SK-N-SH (cell line): ENCODE results near the gene PAAF1. TPM values are rescaled to one million over a fixed set of nuclear protein-coding genes. Genes with fewer than 3 reads are reported as not detected.

Experiments
- CTCF ChIA-PET: fragments of 300-600, 350-600 bp; formaldehyde crosslinking; extraction: SDS; loops from one replicate; lab custom pipeline; 2021; lab: Yijun Ruan, JAX
- POLR2A ChIA-PET: fragments of 350-600 bp; sonication (Branson Sonifier 250); formaldehyde crosslinking; extraction: SDS; loops from one replicate; lab custom pipeline; 2020; ENCODE audit warnings: antibody characterized with exemption, inconsistent platforms; lab: Yijun Ruan, JAX
- DNase-seq: peaks from one replicate; pipeline ENCODE4 v3.0.0; 2012
- H2AFZ ChIP-seq: fragments of 200-600 bp; sonication (generic); 2 replicates; pipeline ENCODE4 v1.8.1; 2016; ENCODE audit warnings: antibody characterized with exemption, mild to moderate bottlenecking, low read depth
- H3F3A ChIP-seq: fragments of 200-600 bp; sonication (generic); replicated peaks from 2 replicates; pipeline ENCODE3; 2016; ENCODE audit warnings: antibody characterized with exemption, mild to moderate bottlenecking; ENCODE audit not compliant: insufficient read depth
- H3K27ac ChIP-seq, 2 experiments: fragments of 200-500 bp in 1 of 2; fragments of 200-600 bp in 1 of 2; sonication (Bioruptor generic) in 1 of 2; sonication (generic), shearing (Covaris generic) in 1 of 2; 2 replicates each; pipeline versions ENCODE4 v1.5.1 to v1.6.1; 2014 to 2016; ENCODE audit warnings: low read depth in 2 of 2, inconsistent platforms in 1 of 2, low read length in 1 of 2, mild to moderate bottlenecking in 1 of 2, mixed read lengths in 1 of 2
- H3K27me3 ChIP-seq: fragments of 200-600 bp; sonication (generic), shearing (Covaris generic); 2 replicates; pipeline ENCODE4 v1.6.1; 2016; ENCODE audit warnings: mixed run types; ENCODE audit not compliant: insufficient read depth
- H3K36me3 ChIP-seq, 2 experiments: fragments of 200-500 bp in 1 of 2; fragments of 200-600 bp in 1 of 2; sonication (Bioruptor generic) in 1 of 2; sonication (generic) in 1 of 2; replicated peaks in 1 of 2; 2 replicates each; pipeline versions ENCODE3 to v1.5.1; 2014 to 2016; ENCODE audit warnings: low read length in 1 of 2, mild to moderate bottlenecking in 1 of 2; ENCODE audit not compliant: insufficient read depth in 2 of 2, control insufficient read depth in 1 of 2
- H3K4me1 ChIP-seq, 2 experiments: fragments of 200-500 bp in 1 of 2; fragments of 200-600 bp in 1 of 2; sonication (Bioruptor generic) in 1 of 2; sonication (generic), shearing (Covaris generic) in 1 of 2; 2 replicates each; pipeline versions ENCODE4 v1.5.1 to v1.6.1; 2014 to 2016; ENCODE audit warnings: low read depth in 1 of 2, low read length in 1 of 2, mixed run types in 1 of 2; ENCODE audit not compliant: insufficient read depth in 2 of 2, control insufficient read depth in 1 of 2
- H3K4me2 ChIP-seq: fragments of 200-600 bp; sonication (generic), shearing (Covaris generic); 2 replicates; pipeline ENCODE4 v1.6.1; 2017; ENCODE audit warnings: mixed run types
- H3K4me3 ChIP-seq, 2 experiments: fragments of 200-500 bp in 1 of 2; fragments of 200-600 bp in 1 of 2; sonication (Bioruptor generic) in 1 of 2; sonication (generic), shearing (Covaris generic) in 1 of 2; 2 replicates each; pipeline versions ENCODE4 v1.5.1 to v1.8.1; 2014 to 2016; ENCODE audit warnings: low read depth in 2 of 2, inconsistent platforms in 1 of 2, low read length in 1 of 2, mild to moderate bottlenecking in 1 of 2, mixed read lengths in 1 of 2, moderate library complexity in 1 of 2
- H3K79me2 ChIP-seq: fragments of 200-600 bp; sonication (generic); 2 replicates; pipeline ENCODE4 v1.8.1; 2017; ENCODE audit warnings: mild to moderate bottlenecking; ENCODE audit not compliant: insufficient read depth
- H3K9ac ChIP-seq: fragments of 200-600 bp; sonication (generic); 2 replicates; pipeline ENCODE4 v1.6.1; 2017; ENCODE audit warnings: mixed run types
- H3K9me2 ChIP-seq: fragments of 200-600 bp; sonication (generic); 2 replicates; pipeline ENCODE4 v1.6.1; 2017; ENCODE audit warnings: mixed run types
- H3K9me3 ChIP-seq: fragments of 200-600 bp; sonication (generic); 2 replicates; pipeline ENCODE4 v1.6.1; 2017; ENCODE audit warnings: mixed run types, mild to moderate bottlenecking, moderate library complexity
- H4K20me1 ChIP-seq: fragments of 200-600 bp; sonication (generic); 2 replicates; pipeline ENCODE4 v1.6.1; 2017; ENCODE audit warnings: mild to moderate bottlenecking, mixed run types; ENCODE audit not compliant: insufficient read depth
- ELF1 ChIP-seq: IDR thresholded peaks from 2 replicates; pipeline ENCODE4 v1.4.0; 2012
- EZH2phosphoT487 ChIP-seq: fragments of 200-600 bp; sonication (generic); IDR thresholded peaks from 2 replicates; pipeline ENCODE4 v1.6.1; 2017; ENCODE audit warnings: low read depth, mixed run types, mild to moderate bottlenecking, antibody characterized with exemption, moderate library complexity, borderline replicate concordance
- FOSL2 ChIP-seq: IDR thresholded peaks from 2 replicates; pipeline ENCODE4 v1.4.0; 2012; ENCODE audit warnings: low read depth, mild to moderate bottlenecking, moderate library complexity, borderline replicate concordance
- RAD21 ChIP-seq: IDR thresholded peaks from 2 replicates; pipeline ENCODE4 v1.6.1; 2012; ENCODE audit warnings: mild to moderate bottlenecking, low read length
- SIN3A ChIP-seq: IDR thresholded peaks from 2 replicates; pipeline ENCODE4 v1.6.1; 2012; ENCODE audit warnings: low read depth, mild to moderate bottlenecking, low read length, moderate library complexity, borderline replicate concordance
- SMC3 ChIP-seq: IDR thresholded peaks from 2 replicates; pipeline ENCODE4 v1.6.1; 2012; ENCODE audit warnings: low read depth, low read length, improper control_type of control experiment
- YY1 ChIP-seq: IDR thresholded peaks from 2 replicates; pipeline ENCODE4 v1.4.0; 2012; ENCODE audit warnings: low read depth, mild to moderate bottlenecking
- WGBS: methylation state at CpG from one replicate; pipeline ENCODE4 v1.1.6; 2017; ENCODE audit warnings: low lambda C conversion rate; 5-methylcytosine and 5-hydroxymethylcytosine counted together
- polyA plus RNA-seq, 3 experiments: library from polyadenylated mRNA; depleted of rRNA; stranded (reverse); fragments of >200 nt; gene quantifications; 2 replicates each; pipeline ENCODE4 v1.2.3, GENCODE V29; 2012
- TF ChIP-seq, protein P1 (sequence below): IDR thresholded peaks from 2 replicates; pipeline ENCODE4 v1.6.1; 2012; ENCODE audit warnings: mild to moderate bottlenecking, low read depth, low read length, moderate library complexity
- TF ChIP-seq, protein P2 (sequence below): fragments of 200-600 bp; sonication (generic); IDR thresholded peaks from 2 replicates; pipeline ENCODE4 v1.6.1; 2017; ENCODE audit warnings: antibody characterized with exemption, mild to moderate bottlenecking, moderate library complexity

PAAF1 gene
- polyA plus RNA-seq, 1 of the 3 experiments (the other 2 are of a cell fraction): 23.2 TPM

GRCh38 chr11:73929388-73929787, 52.6 kb downstream of the PAAF1 start:
- Histone ChIP-seq H2AFZ (no peak overlapping the region), H3F3A (peaks cover 9% of the 10 kb centered on the region), H3K36me3 (peaks cover 38 to 40% of the 10 kb centered on the region in 2 experiments), H3K9me3 (no peaks in the 10 kb centered on the region), H3K79me2 (no peaks in the 10 kb centered on the region), H3K27ac (no peak overlapping the region), H3K4me1 (no peaks in the 10 kb centered on the region), H3K4me2 (no peak overlapping the region), H3K9ac (no peak overlapping the region), H3K9me2 (no peaks in the 10 kb centered on the region), H3K4me3 (no peak overlapping the region), H4K20me1 (no peaks in the 10 kb centered on the region), H3K27me3 (no peaks in the 10 kb centered on the region)
- ChIA-PET POLR2A (no interaction called here), CTCF (no interaction called here)
- WGBS: 98% methylated on average over 2 of the region's 2 CpGs
- no peak for TF ChIP-seq RAD21
- no peak for TF ChIP-seq ELF1
- TF ChIP-seq, protein P1, sequence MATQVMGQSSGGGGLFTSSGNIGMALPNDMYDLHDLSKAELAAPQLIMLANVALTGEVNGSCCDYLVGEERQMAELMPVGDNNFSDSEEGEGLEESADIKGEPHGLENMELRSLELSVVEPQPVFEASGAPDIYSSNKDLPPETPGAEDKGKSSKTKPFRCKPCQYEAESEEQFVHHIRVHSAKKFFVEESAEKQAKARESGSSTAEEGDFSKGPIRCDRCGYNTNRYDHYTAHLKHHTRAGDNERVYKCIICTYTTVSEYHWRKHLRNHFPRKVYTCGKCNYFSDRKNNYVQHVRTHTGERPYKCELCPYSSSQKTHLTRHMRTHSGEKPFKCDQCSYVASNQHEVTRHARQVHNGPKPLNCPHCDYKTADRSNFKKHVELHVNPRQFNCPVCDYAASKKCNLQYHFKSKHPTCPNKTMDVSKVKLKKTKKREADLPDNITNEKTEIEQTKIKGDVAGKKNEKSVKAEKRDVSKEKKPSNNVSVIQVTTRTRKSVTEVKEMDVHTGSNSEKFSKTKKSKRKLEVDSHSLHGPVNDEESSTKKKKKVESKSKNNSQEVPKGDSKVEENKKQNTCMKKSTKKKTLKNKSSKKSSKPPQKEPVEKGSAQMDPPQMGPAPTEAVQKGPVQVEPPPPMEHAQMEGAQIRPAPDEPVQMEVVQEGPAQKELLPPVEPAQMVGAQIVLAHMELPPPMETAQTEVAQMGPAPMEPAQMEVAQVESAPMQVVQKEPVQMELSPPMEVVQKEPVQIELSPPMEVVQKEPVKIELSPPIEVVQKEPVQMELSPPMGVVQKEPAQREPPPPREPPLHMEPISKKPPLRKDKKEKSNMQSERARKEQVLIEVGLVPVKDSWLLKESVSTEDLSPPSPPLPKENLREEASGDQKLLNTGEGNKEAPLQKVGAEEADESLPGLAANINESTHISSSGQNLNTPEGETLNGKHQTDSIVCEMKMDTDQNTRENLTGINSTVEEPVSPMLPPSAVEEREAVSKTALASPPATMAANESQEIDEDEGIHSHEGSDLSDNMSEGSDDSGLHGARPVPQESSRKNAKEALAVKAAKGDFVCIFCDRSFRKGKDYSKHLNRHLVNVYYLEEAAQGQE: peak; percentile 57; the same call in 1 of the 2 replicates
- no peak for TF ChIP-seq SIN3A
- no peak for DNase-seq

DNA sequence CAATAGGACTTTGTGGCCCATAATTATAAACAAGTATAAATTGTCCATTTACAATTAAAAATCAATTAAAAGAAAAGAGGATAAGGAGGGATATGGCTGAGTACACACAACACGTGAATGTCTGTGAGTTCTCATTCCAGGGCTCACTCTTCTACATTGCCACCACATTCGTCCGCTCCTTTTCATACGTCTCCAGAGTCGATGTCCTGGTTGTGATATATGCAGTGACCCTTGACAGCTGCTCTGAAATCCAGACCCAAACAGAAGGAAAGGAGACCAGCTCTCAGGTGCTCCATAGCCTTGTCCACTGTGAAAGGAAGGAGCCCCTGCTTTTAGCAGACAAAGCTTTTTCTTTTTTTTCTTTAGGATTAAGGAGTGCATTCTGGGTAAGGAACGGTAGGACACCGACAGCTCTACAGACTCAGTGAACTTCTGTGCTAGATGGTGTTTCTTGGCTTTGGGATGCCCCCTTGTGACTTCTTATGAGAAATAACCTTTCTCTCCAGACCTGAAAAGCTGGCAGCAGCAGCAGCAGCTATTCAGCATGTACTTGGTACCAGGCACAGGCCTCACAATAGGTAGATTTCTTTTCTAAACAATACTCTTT, 54.3 kb downstream of the PAAF1 start:
- POLR2A ChIA-PET: no interaction called here
- Histone ChIP-seq H3F3A (peaks cover 9% of the 10 kb centered on the region), H3K36me3 (peaks cover 37 to 44% of the 10 kb centered on the region in 2 experiments), H3K9me2 (no peaks in the 10 kb centered on the region), H2AFZ (no peak overlapping the region), H4K20me1 (no peaks in the 10 kb centered on the region), H3K79me2 (no peaks in the 10 kb centered on the region), H3K27me3 (no peaks in the 10 kb centered on the region), H3K27ac (no peak overlapping the region), H3K4me2 (no peak overlapping the region), H3K4me3 (no peak overlapping the region), H3K9ac (no peak overlapping the region), H3K9me3 (no peaks in the 10 kb centered on the region), H3K4me1 (no peaks in the 10 kb centered on the region)
- TF ChIP-seq FOSL2: no peak
- TF ChIP-seq, protein P2, sequence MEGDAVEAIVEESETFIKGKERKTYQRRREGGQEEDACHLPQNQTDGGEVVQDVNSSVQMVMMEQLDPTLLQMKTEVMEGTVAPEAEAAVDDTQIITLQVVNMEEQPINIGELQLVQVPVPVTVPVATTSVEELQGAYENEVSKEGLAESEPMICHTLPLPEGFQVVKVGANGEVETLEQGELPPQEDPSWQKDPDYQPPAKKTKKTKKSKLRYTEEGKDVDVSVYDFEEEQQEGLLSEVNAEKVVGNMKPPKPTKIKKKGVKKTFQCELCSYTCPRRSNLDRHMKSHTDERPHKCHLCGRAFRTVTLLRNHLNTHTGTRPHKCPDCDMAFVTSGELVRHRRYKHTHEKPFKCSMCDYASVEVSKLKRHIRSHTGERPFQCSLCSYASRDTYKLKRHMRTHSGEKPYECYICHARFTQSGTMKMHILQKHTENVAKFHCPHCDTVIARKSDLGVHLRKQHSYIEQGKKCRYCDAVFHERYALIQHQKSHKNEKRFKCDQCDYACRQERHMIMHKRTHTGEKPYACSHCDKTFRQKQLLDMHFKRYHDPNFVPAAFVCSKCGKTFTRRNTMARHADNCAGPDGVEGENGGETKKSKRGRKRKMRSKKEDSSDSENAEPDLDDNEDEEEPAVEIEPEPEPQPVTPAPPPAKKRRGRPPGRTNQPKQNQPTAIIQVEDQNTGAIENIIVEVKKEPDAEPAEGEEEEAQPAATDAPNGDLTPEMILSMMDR: peak; percentile 59
- no peak for TF ChIP-seq EZH2phosphoT487
- TF ChIP-seq RAD21: peak; percentile 81
- no peak for TF ChIP-seq YY1
- TF ChIP-seq SMC3: peak; percentile 51
- CTCF ChIA-PET: interaction anchor here (0.6 to 1.7 kb wide), 18 partner anchors 9 to 462 kb away, joined by 3 to 10 read pairs (median 3); partner anchors contain the start of genes COA4 and PAAF1
- WGBS: 66% methylated on average over 7 of the region's 7 CpGs
- DNase-seq: peak; percentile 64
